Camera-type eye (tissue), 1 donor: ENCODE results near the gene MTRR. TPM values are rescaled to one million over a fixed set of nuclear protein-coding genes. Genes with fewer than 3 reads are reported as not detected.

Experiments
- total RNA-seq: library from RNA; depleted of rRNA; stranded (reverse); fragments of >200 nt; gene quantifications from one replicate; pipeline ENCODE4 v1.2.3, GENCODE V29; 2014

The MTRR gene
- total RNA-seq, result 61.2 TPM

GRCh38 chr5:7868773-7869473, at the start of gene MTRR, which contains the start of gene FASTKD3:
Gene MTRR (plus strand): TSS chr5:7869148. CDS start chr5:7870795, 1,647 bp downstream.
Gene FASTKD3 (minus strand): TSS chr5:7869031. CDS start chr5:7868083, 948 bp downstream.

DNA sequence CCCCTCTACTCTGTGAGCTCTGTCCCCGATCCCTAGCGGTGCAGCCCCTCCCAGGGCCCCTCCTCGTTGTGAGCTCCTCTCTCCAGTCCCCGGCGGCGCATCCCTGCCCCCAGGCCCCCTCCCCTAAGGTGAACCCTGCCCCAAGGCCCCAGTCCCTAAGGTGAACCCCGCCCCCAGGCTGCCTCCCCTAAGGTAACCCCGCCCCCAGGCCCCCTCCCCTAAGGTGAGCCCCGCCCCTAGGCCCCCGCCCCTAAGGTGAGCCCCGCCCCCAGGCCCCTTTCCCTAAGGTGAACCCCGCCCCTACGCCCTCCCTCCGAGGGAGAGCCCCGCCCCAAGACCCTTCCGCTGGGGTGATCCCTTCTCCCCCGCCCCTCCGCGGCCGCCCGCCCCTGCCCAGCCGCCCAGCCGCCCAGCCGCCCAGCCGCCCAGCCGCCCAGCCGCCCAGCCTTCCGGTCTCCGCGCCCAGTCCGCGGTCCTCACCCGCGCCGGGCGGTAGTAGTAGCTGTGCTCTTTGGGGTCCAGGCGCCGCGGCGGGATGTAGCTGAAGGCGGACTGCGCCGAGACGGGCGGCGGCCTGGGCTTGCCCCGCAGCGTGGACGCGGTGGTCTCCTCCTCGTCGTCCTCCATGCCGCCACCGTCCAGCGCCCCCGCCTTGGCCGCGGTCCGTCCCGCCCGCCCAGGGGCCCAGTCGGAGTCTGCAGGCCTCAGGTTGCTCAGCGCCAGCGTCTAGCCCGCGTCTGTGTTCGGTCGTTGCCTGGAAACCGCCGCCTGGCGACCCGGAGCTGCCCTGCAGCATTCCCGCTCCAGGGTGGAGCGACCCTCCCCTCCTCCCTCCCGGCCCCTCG, 18.3 kb upstream of the MTRR start, which contains the start of gene CFAP90:
CFAP90 (minus strand) TSS at position 739 of the 845 bp plus-strand sequence; CDS start at position 627, 112 bp downstream.

Other genes starting within 250 kb of the MTRR start
- gene CFAP90, start 18.0 kb upstream of the MTRR start, total RNA-seq, result 1.6 TPM
- 26.1 TPM for gene FASTKD3, start 117 bp upstream of the MTRR start, total RNA-seq